T-helper 1 cell treated with Interleukin-12 subunit alpha and Interleukin-12 subunit beta and Interleukin-4 antibody, amounts not matched to agents 30 ng/mL and 1 ng/mL, for 36 hours (primary cell): ENCODE data around the gene TMSB4Y. TPM values are rescaled to one million over a fixed set of nuclear protein-coding genes. Genes with fewer than 3 reads are reported as not detected.

ENCODE experiments used
- intact Hi-C: fragments of 100-400 bp; cut with micrococcal nuclease; formaldehyde crosslinking; loops from one replicate; pipeline ENCODE4 v1.15.1; 2024
- total RNA-seq: library from RNA; stranded (reverse); gene quantifications from 2 replicates; pipeline ENCODE4 v1.2.3, GENCODE V29; 2022

The TMSB4Y gene
- 1.0 and 1.5 TPM in 2 replicates for total RNA-seq

- intact Hi-C loops = loop anchor here (1.0 to 10.0 kb wide), 11 partner anchors 47 to 1753 kb away; partner anchors contain the start of gene DDX3Y
Observed at GRCh38 chrY:13703568-13703968, at the start of gene TMSB4Y. TSS of gene TMSB4Y (plus strand) at chrY:13703899.

- intact Hi-C loops = no loop called here
Observed at GRCh38 chrY:13664162-13664561, 39.5 kb upstream of the TMSB4Y start.

GRCh38 chrY:13671122-13671521 is 32.6 kb upstream of the TMSB4Y start:
- intact Hi-C loops = no loop called here

GRCh38 chrY:13702276-13702675 is 1.4 kb upstream of the TMSB4Y start:
- intact Hi-C loops = loop anchor here (2.0 to 10.0 kb wide), 7 partner anchors 49 to 1755 kb away; partner anchors contain the start of gene DDX3Y

- intact Hi-C loops = loop anchor here (5.0 to 10.0 kb wide), 3 partner anchors 322 to 1720 kb away; no protein-coding TSS in a partner anchor
Observed at GRCh38 chrY:13704121-13704930, 627 bp downstream of the TMSB4Y start.

GRCh38 chrY:13705197-13705596 is 1.5 kb downstream of the TMSB4Y start:
- intact Hi-C loops = loop anchor here (10.0 kb wide), 1 partner anchor 1720 kb away; no protein-coding TSS in a partner anchor

GRCh38 chrY:13708038-13708437 is 4.3 kb downstream of the TMSB4Y start:
- intact Hi-C loops = loop anchor here (10.0 kb wide), 1 partner anchor 1717 kb away; no protein-coding TSS in a partner anchor

GRCh38 chrY:13718996-13719395 is 15.3 kb downstream of the TMSB4Y start:
- intact Hi-C loops = no loop called here

- intact Hi-C loops = loop anchor here (1.0 kb wide), 1 partner anchor 293 kb away; no protein-coding TSS in a partner anchor
Observed at GRCh38 chrY:13729517-13729916, 25.8 kb downstream of the TMSB4Y start.

GRCh38 chrY:13738618-13739017 is 34.9 kb downstream of the TMSB4Y start:
- intact Hi-C loops = loop anchor here (1.0 kb wide), 2 partner anchors 114 to 156 kb away; no protein-coding TSS in a partner anchor

GRCh38 chrY:13751289-13752071 is 47.8 kb downstream of the TMSB4Y start:
- intact Hi-C loops = loop anchor here (2.0 to 10.0 kb wide), 3 partner anchors 49 to 591 kb away; partner anchors contain the start of gene TMSB4Y

GRCh38 chrY:13754661-13755060 is 51.0 kb downstream of the TMSB4Y start:
- intact Hi-C loops = loop anchor here (5.0 to 10.0 kb wide), 2 partner anchors 50 to 588 kb away; no protein-coding TSS in a partner anchor

Other genes with a start within 250 kb of the TMSB4Y start
- gene UTY, start 223.9 kb upstream of the TMSB4Y start, total RNA-seq = 32.0 and 33.8 TPM in 2 replicates